GM18858 (cell line): ENCODE results near the gene PRPF6.

ENCODE experiments used
- ATAC-seq: cut with Tn5 transposase; IDR thresholded peaks from one replicate; pipeline ENCODE4 v1.9.1; 2021; ENCODE audit not compliant: unreplicated experiment

PRPF6 gene

GRCh38 chr20:64062596-64063388 lies 81.9 kb downstream of the PRPF6 start, which contains the start of gene TCEA2:
TCEA2 (plus strand) TSS chr20:64063198; CDS start chr20:64063313, 115 bp downstream.
- no peak for ATAC-seq

- no peak for ATAC-seq
Observed at GRCh38 chr20:64063389-64064144, 82.6 kb downstream of the PRPF6 start.

GRCh38 chr20:64064145-64064698 lies 83.3 kb downstream of the PRPF6 start:
- no peak for ATAC-seq

GRCh38 chr20:64065062-64065973 lies 84.4 kb downstream of the PRPF6 start:
- ATAC-seq: no peak

GRCh38 chr20:64065974-64066343 lies 85.0 kb downstream of the PRPF6 start:
- no peak for ATAC-seq

GRCh38 chr20:64067005-64067632 lies 86.2 kb downstream of the PRPF6 start:
- ATAC-seq: no peak

- ATAC-seq: no peak
Observed at GRCh38 chr20:64067733-64068307, 86.9 kb downstream of the PRPF6 start.

GRCh38 chr20:64068386-64069208 lies 87.7 kb downstream of the PRPF6 start:
- ATAC-seq: no peak

GRCh38 chr20:64069209-64069613 lies 88.3 kb downstream of the PRPF6 start:
- ATAC-seq: no peak

- ATAC-seq: no peak
Observed at GRCh38 chr20:64069614-64070243, 88.8 kb downstream of the PRPF6 start.

- no peak for ATAC-seq
Observed at GRCh38 chr20:64070244-64070993, 89.5 kb downstream of the PRPF6 start.

- no peak for ATAC-seq
Observed at GRCh38 chr20:64071341-64072332, 90.7 kb downstream of the PRPF6 start.

- ATAC-seq: no peak
Observed at GRCh38 chr20:64072498-64073063, 91.6 kb downstream of the PRPF6 start.

GRCh38 chr20:64073476-64074183 lies 92.7 kb downstream of the PRPF6 start:
- no peak for ATAC-seq

- ATAC-seq: no peak
Observed at GRCh38 chr20:64074184-64074789, 93.4 kb downstream of the PRPF6 start.
